ENCODE measurements around the gene GZF1.

GRCh38 chr20:23387118-23387443 is 25.1 kb downstream of the GZF1 start:
- TF ChIP-seq, protein P1, sequence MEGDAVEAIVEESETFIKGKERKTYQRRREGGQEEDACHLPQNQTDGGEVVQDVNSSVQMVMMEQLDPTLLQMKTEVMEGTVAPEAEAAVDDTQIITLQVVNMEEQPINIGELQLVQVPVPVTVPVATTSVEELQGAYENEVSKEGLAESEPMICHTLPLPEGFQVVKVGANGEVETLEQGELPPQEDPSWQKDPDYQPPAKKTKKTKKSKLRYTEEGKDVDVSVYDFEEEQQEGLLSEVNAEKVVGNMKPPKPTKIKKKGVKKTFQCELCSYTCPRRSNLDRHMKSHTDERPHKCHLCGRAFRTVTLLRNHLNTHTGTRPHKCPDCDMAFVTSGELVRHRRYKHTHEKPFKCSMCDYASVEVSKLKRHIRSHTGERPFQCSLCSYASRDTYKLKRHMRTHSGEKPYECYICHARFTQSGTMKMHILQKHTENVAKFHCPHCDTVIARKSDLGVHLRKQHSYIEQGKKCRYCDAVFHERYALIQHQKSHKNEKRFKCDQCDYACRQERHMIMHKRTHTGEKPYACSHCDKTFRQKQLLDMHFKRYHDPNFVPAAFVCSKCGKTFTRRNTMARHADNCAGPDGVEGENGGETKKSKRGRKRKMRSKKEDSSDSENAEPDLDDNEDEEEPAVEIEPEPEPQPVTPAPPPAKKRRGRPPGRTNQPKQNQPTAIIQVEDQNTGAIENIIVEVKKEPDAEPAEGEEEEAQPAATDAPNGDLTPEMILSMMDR (IDR thresholded peaks at IDR 0.05 in 4 of 5, conservative IDR thresholded peaks at IDR 0.05 in 1 of 5), result no peak
- no peak for TF ChIP-seq POLR2A (IDR thresholded peaks at IDR 0.05)
